ENCODE results near the gene LYPD8. TPM values are rescaled to one million over a fixed set of nuclear protein-coding genes. Genes with fewer than 3 reads are reported as not detected.

LYPD8 gene
- total and polyA plus RNA-seq, 2 of the 8 experiments (the other 6 are each of a cell fraction or from before 2014, with no cell fraction given) = not detected

GRCh38 chr1:248703674-248704073 lies 51.9 kb downstream of the LYPD8 start:
- Histone ChIP-seq H3K4me1 (replicated peaks in 1 of 4; ENCODE audit: control insufficient read depth in 3 of 4, insufficient read depth in 4 of 4, low read length in 3 of 4) (no peaks in the 10 kb centered on the region), H3K27ac (ENCODE audit: low read depth, low read length) (no peak overlapping the region), H3K27me3 (replicated peaks in 1 of 4; ENCODE audit: control insufficient read depth in 3 of 4, extremely low read depth in 1 of 4, insufficient read depth in 3 of 4, low read length in 3 of 4) (no peaks in the 10 kb centered on the region), H3K4ac (replicated peaks; ENCODE audit: insufficient read length, low read depth, low read length) (no peak overlapping the region), H3K23ac (ENCODE audit: insufficient read length) (no peak overlapping the region), H3K4me2 (ENCODE audit: insufficient read depth in 1 of 2, low read depth in 2 of 2, low read length in 2 of 2) (no peak overlapping the region), H3K79me2 (ENCODE audit: control insufficient read depth in 1 of 2, insufficient read depth in 2 of 2, low read length in 2 of 2) (no peaks in the 10 kb centered on the region), H2BK12ac (ENCODE audit: low read depth, low read length) (no peak overlapping the region), H3K9me3 (ENCODE audit: insufficient read depth in 2 of 2, low read depth in 1 of 2, low read length in 1 of 2) (peaks cover 64 to 71% of the 10 kb centered on the region in 2 experiments), H2BK20ac (ENCODE audit: low read length) (no peak overlapping the region), H4K8ac (ENCODE audit: extremely low read depth, insufficient read depth, low read length) (no peak overlapping the region), H3K9ac (replicated peaks in 1 of 4; ENCODE audit: extremely low read depth in 1 of 4, low read depth in 3 of 4, low read length in 3 of 4) (no peak overlapping the region), H2AK5ac (ENCODE audit: low read depth, low read length) (no peak overlapping the region), H2BK5ac (ENCODE audit: low read depth, low read length) (no peak overlapping the region), H4K5ac (ENCODE audit: insufficient read length, low read depth, low read length) (no peak overlapping the region), H4K20me1 (replicated peaks in 1 of 2; ENCODE audit: control insufficient read depth in 1 of 2, insufficient read depth in 2 of 2, low read length in 2 of 2) (no peaks in the 10 kb centered on the region), H3K36me3 (ENCODE audit: control insufficient read depth in 2 of 4, insufficient read depth in 4 of 4, low read length in 3 of 4) (no peaks in the 10 kb centered on the region), H3K4me3 (ENCODE audit: extremely low read depth in 1 of 4, insufficient read depth in 2 of 4, low read depth in 3 of 4, low read length in 4 of 4) (no peak overlapping the region), H2BK15ac (ENCODE audit: low read length) (no peak overlapping the region), H3K18ac (ENCODE audit: extremely low read depth, low read length) (no peak overlapping the region), H3K56ac (replicated peaks; ENCODE audit: insufficient read length, low read depth, low read length) (no peak overlapping the region), H3K14ac (ENCODE audit: insufficient read length) (no peak overlapping the region), H3K23me2 (ENCODE audit: low read depth, low read length) (peaks cover 2% of the 10 kb centered on the region; the same call in 1 of the 2 replicates), H4K91ac (replicated peaks; ENCODE audit: insufficient read length, low read length) (no peak overlapping the region), H2AFZ (ENCODE audit: low read length) (no peak overlapping the region), H3K79me1 (ENCODE audit: low read depth, low read length) (no peaks in the 10 kb centered on the region), H2BK120ac (replicated peaks; ENCODE audit: low read depth, low read length) (no peak overlapping the region)
- POLR2A ChIA-PET (ENCODE audit: partially characterized antibody) = no interaction called here
- 91% methylated on average over 2 of the region's 2 CpGs; no CpG with 5 or more reads in 1 of the 2 experiments for WGBS, 2 experiments (ENCODE audit: extremely low coverage in 1 of 2, insufficient coverage in 1 of 2, insufficient read length in 1 of 2, insufficient replicate concordance in 2 of 2, low coverage in 1 of 2, low lambda C conversion rate in 2 of 2, missing lambda C conversion rate in 1 of 2)
- no peak for FAIRE-seq
- no peak for DNase-seq (ENCODE audit: low read depth in 1 of 2, low spot score in 2 of 2)
- CTCF ChIA-PET (ENCODE audit: partially characterized antibody) = interaction anchor here (0.6 kb wide), 1 partner anchor 751 kb away, joined by 3 read pairs; no protein-coding TSS in a partner anchor
- TF ChIP-seq EZH2 (IDR thresholded peaks at IDR 0.05; ENCODE audit: low read depth, low read length, severe bottlenecking) (no peak), SP2 (IDR thresholded peaks at IDR 0.05; ENCODE audit: low read length) (no peak), MAFK (IDR thresholded peaks at IDR 0.05; ENCODE audit: low read depth, low read length) (no peak), SP1 (IDR thresholded peaks at IDR 0.05; ENCODE audit: low read depth, low read length) (no peak), BACH1 (IDR thresholded peaks at IDR 0.05; ENCODE audit: low read length) (no peak), ZNF274 (IDR thresholded peaks at IDR 0.05; ENCODE audit: borderline replicate concordance, extremely low read depth, low read length) (no peak), PHF8 (conservative IDR thresholded peaks at IDR 0.05; ENCODE audit: low read depth, low read length) (no peak), CHD1 (IDR thresholded peaks at IDR 0.05; ENCODE audit: low read depth, low read length) (no peak), NANOG (IDR thresholded peaks at IDR 0.05; ENCODE audit: insufficient read depth, low read depth, low read length, poor library complexity, severe bottlenecking) (no peak)

All from H1 (cell line).